NCI-H2171 treated with DMSO at 0.1 percent for 48 hours (cell line): ENCODE data around the gene ARRDC4.

Experiments used
- DNase-seq: peaks from one replicate; lab custom pipeline; 2025; lab: John Stamatoyannopoulos, UW

Gene ARRDC4

DNA sequence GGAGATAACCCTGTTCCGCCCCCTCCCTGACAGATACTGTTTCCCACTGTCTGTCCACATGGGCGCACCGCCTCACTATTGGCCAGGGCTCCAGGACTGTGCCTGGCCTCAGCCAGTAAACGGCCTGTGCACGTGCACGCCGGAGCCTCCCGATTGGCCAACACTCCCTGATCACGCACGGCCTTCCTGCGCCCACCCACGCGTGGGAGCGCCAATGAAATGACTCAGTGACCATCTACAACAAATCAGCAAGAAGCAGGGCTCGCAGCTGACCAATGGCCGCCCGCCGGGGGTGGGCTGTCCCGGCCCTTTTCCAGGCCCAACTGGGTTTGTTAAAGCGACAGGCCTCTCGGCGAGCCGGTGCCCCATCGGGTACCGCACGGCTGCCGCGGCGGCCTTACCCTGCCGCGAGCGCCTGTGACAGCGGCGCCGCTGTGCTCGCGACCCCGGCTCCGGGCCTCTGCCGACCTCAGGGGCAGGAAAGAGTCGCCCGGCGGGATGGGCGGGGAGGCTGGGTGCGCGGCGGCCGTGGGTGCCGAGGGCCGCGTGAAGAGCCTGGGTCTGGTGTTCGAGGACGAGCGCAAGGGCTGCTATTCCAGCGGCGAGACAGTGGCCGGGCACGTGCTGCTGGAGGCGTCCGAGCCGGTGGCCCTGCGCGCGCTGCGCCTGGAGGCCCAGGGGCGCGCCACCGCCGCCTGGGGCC, at the start of gene ARRDC4:
Gene ARRDC4, plus strand, starts transcription at position 340 of the 703 bp plus-strand sequence. Its CDS starts 159 bp downstream, at position 499.
- peak; percentile 99 for DNase-seq

DNA sequence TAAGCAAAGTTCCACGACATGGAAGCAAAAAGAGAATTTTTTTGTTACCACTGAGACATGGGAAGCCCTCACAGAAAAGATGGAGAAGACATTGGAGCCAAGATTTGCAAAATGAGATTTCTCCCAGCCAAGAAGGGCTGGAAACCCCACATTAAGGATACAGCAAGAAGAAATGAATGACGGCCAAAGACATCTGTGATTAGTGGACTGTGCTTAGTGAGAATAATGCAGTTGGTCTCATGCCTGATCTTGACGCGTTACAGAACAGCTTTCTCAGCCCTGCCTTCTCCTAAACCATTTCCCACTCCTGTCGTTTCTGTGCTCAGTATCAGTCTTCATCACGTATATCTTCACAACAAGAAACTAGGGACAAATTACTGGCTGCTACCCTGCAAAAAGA, 45.8 kb upstream of the ARRDC4 start:
- DNase-seq, result no peak

DNA sequence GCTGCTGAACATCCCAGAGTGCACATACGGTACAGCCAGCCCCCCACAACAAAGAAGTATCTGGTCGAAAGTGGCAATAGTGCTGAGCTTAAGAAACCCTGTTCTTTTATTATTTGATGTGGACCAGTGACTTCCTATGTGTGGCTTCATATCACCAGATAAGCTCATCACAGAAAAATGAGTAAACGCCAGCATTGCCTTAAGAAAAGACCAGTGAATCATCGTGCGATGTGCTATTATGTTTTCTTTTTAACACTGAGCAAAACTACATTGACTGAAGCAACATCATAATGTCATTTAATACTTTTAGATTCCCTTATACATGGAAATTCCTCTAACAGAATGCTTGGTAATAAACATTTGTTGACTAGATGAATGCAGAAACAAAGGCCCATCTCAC, 45.2 kb upstream of the ARRDC4 start:
- no peak for DNase-seq

DNA sequence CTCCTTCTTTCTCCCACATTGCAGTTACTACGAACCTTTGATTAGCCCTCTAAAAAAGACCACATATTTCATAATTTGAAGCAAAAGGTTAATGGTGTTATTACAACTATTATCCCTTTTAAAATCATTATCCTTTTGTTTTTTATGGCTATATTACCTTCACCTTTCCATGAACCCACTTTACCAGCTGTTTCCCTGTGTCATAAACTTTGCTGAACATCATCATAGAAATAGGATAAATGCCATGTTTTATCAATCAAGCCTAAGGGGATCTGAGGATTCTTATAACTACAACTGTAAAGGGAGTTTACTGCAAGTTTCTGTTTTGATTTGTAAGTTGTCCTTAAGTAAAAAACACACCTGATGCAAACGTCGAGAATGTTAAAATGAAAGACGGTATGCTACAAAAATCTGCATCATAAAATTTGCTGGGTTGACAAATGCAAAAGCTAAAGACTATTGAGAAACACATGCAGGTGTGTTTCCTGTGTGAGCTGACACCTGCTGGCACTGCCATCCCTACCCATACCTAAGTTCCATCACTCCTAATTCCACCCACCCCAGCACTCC, 39.1 kb upstream of the ARRDC4 start:
- DNase-seq, result no peak

DNA sequence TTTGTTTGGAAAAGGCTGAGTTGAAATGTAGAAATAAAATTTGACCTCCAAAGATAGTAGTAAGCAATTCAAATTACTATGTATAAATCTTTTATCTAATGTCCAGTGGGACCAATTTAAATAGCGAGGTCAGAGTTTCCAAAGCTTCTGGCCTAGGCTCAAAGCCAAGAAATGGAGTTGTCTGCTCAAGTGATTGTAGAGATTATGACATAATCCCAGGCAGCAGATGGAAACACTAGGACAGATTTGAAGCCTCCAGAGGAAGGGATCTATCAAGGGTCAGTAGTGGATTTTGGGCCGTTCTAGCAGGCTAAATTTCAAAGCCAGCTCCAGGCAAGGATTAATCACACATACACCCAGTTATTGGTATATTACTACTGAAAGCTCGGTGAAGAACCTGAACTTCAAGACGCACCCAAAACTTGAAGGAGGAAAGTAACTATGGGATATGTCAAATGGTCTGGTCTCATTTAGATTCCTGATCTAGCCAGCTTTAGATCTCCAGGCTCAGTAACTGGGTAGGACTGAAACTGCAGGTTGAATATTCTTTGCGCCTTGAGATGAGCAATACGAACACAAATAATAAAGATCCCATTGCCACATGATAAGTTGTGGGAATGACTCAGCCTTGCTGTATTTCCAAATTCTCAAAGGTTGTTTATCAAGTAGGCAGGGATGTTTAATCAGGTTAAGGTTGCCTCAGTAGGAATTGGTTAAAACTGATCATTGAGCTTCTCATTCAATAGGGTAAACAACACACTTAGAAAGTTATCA, 30.9 kb upstream of the ARRDC4 start:
- no peak for DNase-seq

DNA sequence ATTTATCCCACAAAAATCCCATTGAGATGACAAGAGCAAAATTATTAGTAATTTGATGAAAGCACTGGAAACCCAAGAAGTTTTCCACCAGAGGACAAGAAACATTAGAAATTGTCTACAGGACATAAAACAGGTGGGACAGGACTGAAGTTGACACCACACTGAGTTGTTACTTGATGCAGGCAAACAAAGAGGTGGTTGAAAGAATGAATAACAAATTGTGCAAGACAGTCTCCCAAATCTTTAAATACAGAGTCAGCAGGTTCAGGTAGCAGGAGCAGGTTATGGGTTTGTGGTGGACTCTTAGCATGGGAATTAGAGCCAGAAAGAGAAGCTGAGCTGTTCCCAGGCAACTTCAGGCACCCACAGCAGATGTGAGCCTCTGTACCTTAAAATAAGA, 30.3 kb upstream of the ARRDC4 start:
- DNase-seq, result no peak

GRCh38 chr15:97931314-97931713, 29.2 kb upstream of the ARRDC4 start:
- no peak for DNase-seq

GRCh38 chr15:97933589-97933988, 26.9 kb upstream of the ARRDC4 start:
- DNase-seq, result no peak

- DNase-seq, result no peak
These were observed 19.5 kb upstream of the ARRDC4 start for GRCh38 chr15:97940993-97941392.

- no peak for DNase-seq
These were observed 18.9 kb upstream of the ARRDC4 start for GRCh38 chr15:97941572-97941971.

DNA sequence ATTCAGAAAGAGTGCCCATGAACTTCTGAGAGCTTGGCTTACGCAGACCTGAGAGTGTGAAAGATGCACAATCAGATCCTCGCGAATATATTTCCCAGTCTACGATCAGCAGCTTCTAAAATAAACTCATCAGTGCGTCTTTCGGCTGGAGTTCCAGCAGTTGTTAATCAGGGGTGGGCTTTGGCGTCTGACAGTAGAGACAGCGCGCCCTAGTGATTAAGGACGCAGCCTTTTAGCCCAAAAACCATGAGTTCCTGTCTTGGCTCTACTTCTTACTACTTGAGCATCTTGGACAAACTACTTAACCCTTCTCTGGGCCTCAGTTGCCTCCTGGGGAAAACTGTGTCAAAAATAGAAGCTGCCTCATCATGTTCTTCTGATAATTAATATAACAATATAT, 15.8 kb upstream of the ARRDC4 start:
- no peak for DNase-seq

GRCh38 chr15:97947465-97948260, 12.8 kb upstream of the ARRDC4 start:
- DNase-seq, result no peak

- no peak for DNase-seq
These were observed 7.2 kb upstream of the ARRDC4 start for GRCh38 chr15:97953254-97953653.

- no peak for DNase-seq
These were observed 6.8 kb upstream of the ARRDC4 start for GRCh38 chr15:97953748-97954147.

DNA sequence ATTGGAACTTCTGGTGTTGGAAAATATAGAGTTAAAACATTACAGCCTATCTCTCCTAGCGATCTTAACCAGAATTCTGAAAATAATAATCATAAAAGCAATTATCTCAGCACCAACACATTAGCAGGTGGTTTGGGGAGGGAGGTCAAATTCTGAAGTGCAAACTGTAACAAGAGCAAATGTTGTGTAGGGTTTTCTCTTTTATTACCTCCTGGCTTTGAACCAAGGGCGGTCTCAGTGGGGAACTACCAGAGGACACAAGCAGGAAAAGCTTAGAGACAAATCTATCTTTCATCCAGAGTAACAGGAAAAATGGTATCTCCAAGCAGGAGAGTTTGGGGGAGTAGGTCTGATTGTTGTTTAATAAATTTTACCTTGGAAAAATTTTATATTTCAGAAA, 5.5 kb upstream of the ARRDC4 start:
- DNase-seq, result no peak

DNA sequence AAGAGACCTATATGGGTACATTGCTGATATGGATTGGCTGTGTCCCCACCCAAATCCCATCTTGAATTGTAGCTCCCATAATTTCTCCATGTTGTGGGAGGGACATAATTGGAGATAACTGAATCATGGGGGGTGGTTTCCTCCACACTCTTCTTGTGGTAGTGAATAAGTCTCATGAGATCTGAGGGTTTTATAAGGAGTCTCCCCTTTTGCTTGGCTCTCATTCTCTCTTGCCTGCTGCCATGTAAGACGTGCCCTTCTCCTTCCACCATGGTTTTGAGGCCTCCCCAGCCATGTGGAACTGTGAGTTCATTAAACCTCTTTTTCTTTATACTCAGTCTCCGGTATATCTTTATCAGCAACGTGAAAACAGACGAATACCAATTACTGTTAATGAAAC, 5.0 kb upstream of the ARRDC4 start:
- no peak for DNase-seq

DNA sequence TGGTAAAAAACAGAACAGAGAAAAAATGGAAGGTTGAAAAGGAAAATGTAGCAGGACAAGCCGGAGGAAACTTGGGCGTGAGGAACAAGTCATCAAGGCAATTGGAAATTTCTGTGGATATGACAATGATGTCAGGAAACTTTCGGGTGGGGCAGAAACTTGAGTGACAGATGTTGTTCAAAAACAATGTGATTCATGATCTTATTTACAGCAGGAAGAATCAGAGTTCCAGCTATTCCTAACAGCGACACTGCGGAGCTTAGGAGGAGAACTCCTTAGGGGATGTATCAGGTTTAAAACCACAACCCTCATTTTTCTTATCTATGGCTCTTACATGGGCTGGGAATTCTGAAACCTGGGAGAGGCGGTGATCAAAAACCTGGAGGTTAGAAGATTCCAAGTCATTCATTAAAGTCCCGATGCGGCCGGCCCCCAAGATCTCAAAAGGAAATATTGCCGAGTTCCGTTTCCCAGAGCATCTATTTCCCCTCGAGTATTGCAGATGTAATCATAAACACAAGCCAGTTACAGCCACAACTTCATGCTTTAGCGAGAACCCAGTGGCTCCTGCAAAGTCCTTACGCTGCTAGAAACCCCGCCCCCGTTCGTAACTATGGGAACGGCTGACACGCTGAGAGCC, 659 bp upstream of the ARRDC4 start:
- DNase-seq, result no peak

DNA sequence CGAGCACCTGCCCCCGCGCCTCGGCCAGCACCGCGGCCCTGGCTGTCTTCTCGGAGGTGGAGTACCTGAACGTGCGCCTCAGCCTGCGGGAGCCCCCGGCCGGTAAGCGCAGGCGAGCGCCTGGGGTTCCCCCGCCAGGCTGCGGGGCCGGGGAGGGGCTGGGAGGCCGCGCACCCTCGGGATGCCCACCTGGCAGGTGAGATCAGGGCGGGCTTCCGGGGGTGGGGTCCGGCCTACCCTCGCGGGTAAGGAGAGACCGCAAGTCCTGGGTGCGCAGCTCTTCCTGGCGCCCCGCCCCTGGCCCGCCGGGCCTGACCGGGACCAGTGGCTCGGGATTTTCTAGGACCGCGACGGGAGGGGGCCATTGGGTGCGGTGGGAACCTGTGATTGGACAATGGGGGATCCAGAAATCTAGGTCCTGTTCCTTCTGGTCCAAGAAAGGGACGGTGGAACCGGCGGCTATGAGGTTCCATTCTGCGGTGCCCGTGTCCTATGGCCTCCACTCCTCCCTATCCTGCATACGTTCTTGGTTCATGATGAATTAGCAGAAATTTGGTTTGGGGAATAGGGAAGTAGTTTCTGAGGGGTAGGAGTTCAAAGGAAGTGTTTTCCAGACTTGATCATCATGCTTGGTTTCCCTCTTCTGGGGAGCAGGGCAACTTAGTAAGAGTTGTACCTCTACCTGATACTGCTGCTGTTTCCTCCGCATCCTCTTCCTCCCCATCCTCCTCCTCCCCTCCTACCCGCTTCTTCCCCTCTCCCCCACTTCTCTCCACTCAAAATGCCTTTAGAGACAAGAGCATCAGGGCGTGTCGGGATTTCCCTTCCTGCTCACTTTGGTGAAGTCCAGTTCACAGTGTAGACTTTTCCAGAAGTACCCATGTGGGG, 808 bp downstream of the ARRDC4 start:
- DNase-seq, result peak; percentile 27

DNA sequence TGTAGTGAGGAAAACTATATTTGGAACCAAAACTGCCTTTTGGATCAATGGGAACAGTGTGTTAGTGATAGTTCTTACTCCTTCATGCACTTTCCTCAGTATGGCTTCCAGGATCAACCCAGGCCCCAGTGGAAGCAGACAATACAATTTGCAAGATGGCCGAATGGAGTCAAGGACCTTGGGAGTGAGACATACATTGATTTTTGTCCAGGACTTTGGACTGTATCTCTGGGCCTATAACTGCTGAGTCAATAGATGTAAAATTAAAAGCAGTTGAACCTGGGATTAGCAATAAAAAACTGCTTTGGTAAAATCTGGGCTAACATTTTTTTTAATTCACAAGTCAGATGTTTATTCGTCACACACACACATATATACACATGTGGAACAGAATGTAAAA, 1.8 kb downstream of the ARRDC4 start:
- DNase-seq, result no peak

- DNase-seq, result no peak
These were observed 3.3 kb downstream of the ARRDC4 start for GRCh38 chr15:97963779-97964178.

- no peak for DNase-seq
These were observed 5.7 kb downstream of the ARRDC4 start for GRCh38 chr15:97966246-97966645.
